B cell (primary cell): ENCODE data around the gene OLFML2B. TPM values are rescaled to one million over a fixed set of nuclear protein-coding genes. Genes with fewer than 3 reads are reported as not detected.

Source experiments
- ATAC-seq: fragments of 200-7000 bp; cut with Tn5 transposase; one replicate; pipeline ENCODE4 v1.10.0; 2021; ENCODE audit warnings: low read depth, mild to moderate bottlenecking, moderate number of reproducible peaks, moderate library complexity
- CTCF ChIA-PET: fragments of 350-600 bp; sonication (Branson Sonifier 250); formaldehyde crosslinking; loops from one replicate; lab custom pipeline; 2021; ENCODE audit warnings: antibody characterized with exemption, inconsistent platforms; lab: Charles Lee
- POLR2A ChIA-PET: fragments of 350-600 bp; sonication (Branson Sonifier 250); formaldehyde crosslinking; loops from one replicate; lab custom pipeline; 2021; ENCODE audit warnings: antibody characterized with exemption; lab: Charles Lee
- DNase-seq: peaks from one replicate; pipeline ENCODE4 v3.0.0; 2013
- H2AFZ ChIP-seq: 2 replicates; pipeline ENCODE4 v1.6.1; 2012; ENCODE audit warnings: mild to moderate bottlenecking, low read depth, low read length; ENCODE audit not compliant: insufficient read depth, poor library complexity, severe bottlenecking
- H3K27ac ChIP-seq, 2 donors: 1 replicate in 1 of 2; 2 replicates in 1 of 2; pipeline ENCODE4 v1.5.1; 2012 to 2013; ENCODE audit warnings: low read length in 2 of 2, mild to moderate bottlenecking in 2 of 2, moderate library complexity in 1 of 2
- H3K27me3 ChIP-seq, 4 experiments: fragments of 200-600 bp in 1 of 4; sonication (generic) in 1 of 4; replicated peaks in 1 of 4; 1 replicate in 2 of 4; 2 replicates in 2 of 4; pipeline versions ENCODE4 v1.6.1 to v1.7.0; 2013 to 2016; ENCODE audit warnings: low read length in 3 of 4, mild to moderate bottlenecking in 2 of 4, mixed read lengths in 1 of 4, moderate library complexity in 1 of 4; ENCODE audit not compliant: insufficient read depth in 4 of 4, control insufficient read depth in 3 of 4; ENCODE audit errors: control extremely low read depth in 1 of 4
- H3K36me3 ChIP-seq, 2 experiments: replicated peaks in 1 of 2; 1 replicate in 1 of 2; 2 replicates in 1 of 2; pipeline versions ENCODE4 v1.6.1 to v1.7.1; 2013; ENCODE audit warnings: low read length in 1 of 2; ENCODE audit not compliant: insufficient read depth in 2 of 2, control insufficient read depth in 1 of 2; ENCODE audit errors: control extremely low read depth in 1 of 2, extremely low read depth in 1 of 2
- H3K4me1 ChIP-seq, 2 donors: fragments of 200-600 bp in 1 of 2; sonication (generic) in 1 of 2; 1 replicate in 1 of 2; 2 replicates in 1 of 2; pipeline versions ENCODE4 v1.5.1 to v1.6.1; 2013 to 2017; ENCODE audit warnings: low read length in 2 of 2; ENCODE audit not compliant: control insufficient read depth in 2 of 2, insufficient read depth in 2 of 2
- H3K4me2 ChIP-seq: replicated peaks from 2 replicates; pipeline ENCODE3; 2012; ENCODE audit warnings: mild to moderate bottlenecking, low read depth, low read length; ENCODE audit not compliant: poor library complexity, severe bottlenecking
- H3K4me3 ChIP-seq, 5 experiments: fragments of 200-600 bp in 1 of 5; sonication (generic) in 1 of 5; 1 replicate in 3 of 5; 2 replicates in 2 of 5; pipeline versions ENCODE4 v1.5.1 to v1.7.0; 2011 to 2016; ENCODE audit warnings: low read length in 4 of 5, mild to moderate bottlenecking in 4 of 5, low read depth in 2 of 5, control low read depth in 1 of 5, moderate library complexity in 1 of 5; ENCODE audit not compliant: insufficient read depth in 1 of 5; ENCODE audit errors: control extremely low read depth in 1 of 5, extremely low read depth in 1 of 5
- H3K79me2 ChIP-seq: fragments of 200-600 bp; sonication (generic); one replicate; pipeline ENCODE4 v1.6.0; 2016; ENCODE audit warnings: low read length; ENCODE audit not compliant: control insufficient read depth, insufficient read depth
- H3K9ac ChIP-seq: fragments of 200-600 bp; sonication (generic); 2 replicates; pipeline ENCODE4 v1.6.1; 2017; ENCODE audit warnings: mild to moderate bottlenecking, low read length, moderate library complexity
- H3K9me3 ChIP-seq, 3 donors: one replicate each; pipeline versions ENCODE4 v1.6.1 to v1.7.1; 2013; ENCODE audit warnings: low read length in 2 of 3; ENCODE audit not compliant: control insufficient read depth in 2 of 3, insufficient read depth in 1 of 3; ENCODE audit errors: control extremely low read depth in 1 of 3
- H4K20me1 ChIP-seq: 2 replicates; pipeline ENCODE4 v1.6.0; 2012; ENCODE audit warnings: mild to moderate bottlenecking, low read length; ENCODE audit not compliant: insufficient read depth, control insufficient read depth, poor library complexity, severe bottlenecking
- H3K27ac Mint-ChIP-seq: one replicate; pipeline ENCODE4 v1.8.0; 2021; ENCODE audit warnings: mixed read lengths
- H3K27me3 Mint-ChIP-seq: one replicate; pipeline ENCODE4 v1.8.0; 2021; ENCODE audit warnings: mixed read lengths
- H3K4me1 Mint-ChIP-seq: one replicate; pipeline ENCODE4 v1.8.0; 2021; ENCODE audit warnings: mixed read lengths
- H3K4me3 Mint-ChIP-seq: one replicate; pipeline ENCODE4 v1.8.0; 2021; ENCODE audit warnings: mixed read lengths
- H3K9me3 Mint-ChIP-seq: one replicate; pipeline ENCODE4 v1.8.0; 2022; ENCODE audit warnings: mixed read lengths; ENCODE audit not compliant: insufficient read depth
- EZH2 ChIP-seq: IDR thresholded peaks from 2 replicates; pipeline ENCODE4 v1.6.1; 2012; ENCODE audit warnings: borderline replicate concordance, low read depth, mild to moderate bottlenecking, moderate library complexity, low read length; ENCODE audit not compliant: insufficient read depth, poor library complexity, severe bottlenecking
- WGBS: methylation state at CpG from one replicate; pipeline ENCODE4 v1.1.5; 2013; ENCODE audit warnings: missing lambda C conversion rate; ENCODE audit not compliant: insufficient coverage; 5-methylcytosine and 5-hydroxymethylcytosine counted together
- intact Hi-C: fragments of 100-400 bp; cut with micrococcal nuclease; formaldehyde crosslinking; loops from one replicate; pipeline ENCODE4 v1.10.0; 2022
- polyA plus RNA-seq: library from polyadenylated mRNA; depleted of rRNA; stranded (reverse); fragments of >200 nt; gene quantifications from 2 replicates; pipeline ENCODE4 v1.2.3, GENCODE V29; 2012
- total RNA-seq, 2 donors: library from RNA; stranded (reverse); fragments of 120-200 nt in 1 of 2; gene quantifications; 1 replicate in 1 of 2; 2 replicates in 1 of 2; pipeline versions ENCODE4 v1.2.3 to v1.2.4, GENCODE V29; 2013 to 2022
- TF ChIP-seq, protein P1 (sequence below): fragments of 200-600 bp; IDR thresholded peaks from one replicate; pipeline ENCODE4 v1.8.0; 2022; ENCODE audit warnings: antibody characterized with exemption, mild to moderate bottlenecking

The OLFML2B gene
- total and polyA plus RNA-seq, 2 donors (not counting 1 experiment from before 2014, with no cell fraction given) = not detected

- Histone ChIP-seq H3K4me2 (no peak overlapping the region), H3K4me1 (peaks cover 11 to 19% of the 10 kb centered on the region in 2 donors), H3K9me3 (no peaks in the 10 kb centered on the region), H3K9ac (no peak overlapping the region), H3K27ac (no peak overlapping the region), H4K20me1 (no peaks in the 10 kb centered on the region), H2AFZ (no peak overlapping the region), H3K79me2 (no peaks in the 10 kb centered on the region), H3K4me3 (no peak overlapping the region), H3K36me3 (no peaks in the 10 kb centered on the region), H3K27me3 (peaks cover 0 to 21% (median 18%) of the 10 kb centered on the region in 4 experiments)
- Mint-ChIP-seq H3K27me3 (peaks cover 69% of the 10 kb centered on the region), H3K4me1 (peaks cover 19% of the 10 kb centered on the region), H3K27ac (no peak overlapping the region), H3K4me3 (no peak overlapping the region), H3K9me3 (no peaks in the 10 kb centered on the region)
- ChIA-PET POLR2A (no interaction called here), CTCF (interaction anchor here (0.8 kb wide), 1 partner anchor 12 kb away, joined by 3 read pairs; no protein-coding TSS in a partner anchor)
- 91% methylated on average over 1 of the region's 2 CpGs for WGBS
- DNase-seq (no peak), ATAC-seq (no peak)
- intact Hi-C loops = no loop called here
- TF ChIP-seq, protein P1, sequence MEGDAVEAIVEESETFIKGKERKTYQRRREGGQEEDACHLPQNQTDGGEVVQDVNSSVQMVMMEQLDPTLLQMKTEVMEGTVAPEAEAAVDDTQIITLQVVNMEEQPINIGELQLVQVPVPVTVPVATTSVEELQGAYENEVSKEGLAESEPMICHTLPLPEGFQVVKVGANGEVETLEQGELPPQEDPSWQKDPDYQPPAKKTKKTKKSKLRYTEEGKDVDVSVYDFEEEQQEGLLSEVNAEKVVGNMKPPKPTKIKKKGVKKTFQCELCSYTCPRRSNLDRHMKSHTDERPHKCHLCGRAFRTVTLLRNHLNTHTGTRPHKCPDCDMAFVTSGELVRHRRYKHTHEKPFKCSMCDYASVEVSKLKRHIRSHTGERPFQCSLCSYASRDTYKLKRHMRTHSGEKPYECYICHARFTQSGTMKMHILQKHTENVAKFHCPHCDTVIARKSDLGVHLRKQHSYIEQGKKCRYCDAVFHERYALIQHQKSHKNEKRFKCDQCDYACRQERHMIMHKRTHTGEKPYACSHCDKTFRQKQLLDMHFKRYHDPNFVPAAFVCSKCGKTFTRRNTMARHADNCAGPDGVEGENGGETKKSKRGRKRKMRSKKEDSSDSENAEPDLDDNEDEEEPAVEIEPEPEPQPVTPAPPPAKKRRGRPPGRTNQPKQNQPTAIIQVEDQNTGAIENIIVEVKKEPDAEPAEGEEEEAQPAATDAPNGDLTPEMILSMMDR = no peak
These were observed 1.9 kb upstream of the OLFML2B start for GRCh38 chr1:162025541-162025940.

DNA sequence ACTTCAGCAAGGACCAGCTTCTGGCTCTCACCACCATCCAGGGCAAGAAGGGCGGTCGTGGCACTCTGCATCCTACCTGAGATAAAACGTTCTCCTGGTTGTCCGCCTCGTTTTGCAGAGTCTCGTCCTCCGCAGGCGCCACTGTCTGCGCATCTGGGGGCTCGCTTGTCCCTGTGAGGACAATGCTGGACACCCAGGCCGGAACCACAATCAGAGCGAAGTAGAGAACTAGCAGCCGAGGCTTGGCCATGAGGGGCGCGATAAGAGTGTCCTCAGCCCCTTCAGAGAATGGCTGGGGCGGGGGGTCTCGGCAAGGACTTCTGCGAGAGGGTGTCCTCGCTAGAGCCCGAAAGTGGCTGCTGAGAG, 505 bp downstream of the OLFML2B start:
- intact Hi-C loops = no loop called here
- Mint-ChIP-seq H3K27ac (no peak overlapping the region), H3K27me3 (peaks cover 61% of the 10 kb centered on the region), H3K4me1 (peaks cover 16% of the 10 kb centered on the region), H3K4me3 (peak overlapping the region; percentile 65), H3K9me3 (no peaks in the 10 kb centered on the region)
- peaks cover 0 to 21% (median 18%) of the 10 kb centered on the region in 4 experiments for H3K27me3 ChIP-seq
- H4K20me1 ChIP-seq = no peaks in the 10 kb centered on the region
- ATAC-seq = no peak
- peak overlapping the region; percentile 79 for H3K4me2 ChIP-seq
- H3K79me2 ChIP-seq = no peaks in the 10 kb centered on the region
- no peaks in the 10 kb centered on the region for H3K9me3 ChIP-seq
- 56% methylated on average over 19 of the region's 20 CpGs for WGBS
- H3K4me1 ChIP-seq = peaks cover 7 to 13% of the 10 kb centered on the region in 2 donors
- CTCF ChIA-PET = no interaction called here
- H3K9ac ChIP-seq = peak overlapping the region; percentile 43
- POLR2A ChIA-PET = interaction anchor here (0.6 kb wide), 1 partner anchor 639 kb away, joined by 3 read pairs; no protein-coding TSS in a partner anchor
- peak overlapping the region; percentile 76 for H2AFZ ChIP-seq
- H3K36me3 ChIP-seq = no peaks in the 10 kb centered on the region
- peak overlapping the region in 1 of 5 experiments; percentile 56 for H3K4me3 ChIP-seq
- H3K27ac ChIP-seq = no peak overlapping the region
- DNase-seq = no peak
- TF ChIP-seq, protein P1 = no peak
- no peak for TF ChIP-seq EZH2
